HL-60/S4 treated with phorbol 12-myristate 13-acetate at 8.2 ng/mL for 4 days and 3 days (cell line): ENCODE results near the gene GEMIN7.
"Not testable (repeated sequence)": the region's sequence is repeated elsewhere in the genome, so short reads cannot be mapped to it uniquely, and the experiment has no call there.

Experiments
- in situ Hi-C: fragments of 300-500 bp; cut with MboI; formaldehyde crosslinking; loops from 2 replicates; pipeline ENCODE4 v1.15.0; 2022; ENCODE audit warnings: low sequenced_read_pairs

GEMIN7 gene

GRCh38 chr19:45103508-45104319 is 24.7 kb downstream of the GEMIN7 start:
- in situ Hi-C loops, result no loop called here

- in situ Hi-C loops, result no loop called here
These were observed 25.7 kb downstream of the GEMIN7 start for GRCh38 chr19:45104658-45105349.

GRCh38 chr19:45106363-45106762 is 27.3 kb downstream of the GEMIN7 start:
- in situ Hi-C loops, result not testable (repeated sequence)

DNA sequence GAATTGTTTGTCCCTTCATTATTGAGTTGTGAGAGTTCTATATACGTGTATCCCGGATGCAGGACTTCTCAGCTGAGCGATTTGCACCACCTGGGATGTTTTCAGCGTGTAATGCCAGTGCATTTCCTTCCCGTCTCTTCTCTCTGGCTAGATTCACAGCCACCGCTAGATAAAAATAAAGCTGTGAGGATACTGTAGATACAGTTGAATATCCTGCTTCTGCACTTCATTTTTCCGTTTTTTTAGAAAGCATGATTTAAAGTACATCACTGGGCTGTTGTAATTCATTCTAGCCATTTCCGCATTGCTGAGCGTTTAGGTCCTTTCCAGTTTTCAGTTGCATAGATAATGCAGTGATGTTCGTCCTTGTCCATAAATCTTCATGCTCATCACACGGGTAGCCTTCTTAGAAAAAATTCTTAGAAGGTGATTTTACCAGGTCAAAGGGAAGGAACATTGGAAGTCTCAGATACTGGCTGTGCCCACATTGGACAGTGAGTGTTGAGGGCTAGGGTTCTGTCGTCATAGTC is 28.6 kb downstream of the GEMIN7 start:
- in situ Hi-C loops, result no loop called here

DNA sequence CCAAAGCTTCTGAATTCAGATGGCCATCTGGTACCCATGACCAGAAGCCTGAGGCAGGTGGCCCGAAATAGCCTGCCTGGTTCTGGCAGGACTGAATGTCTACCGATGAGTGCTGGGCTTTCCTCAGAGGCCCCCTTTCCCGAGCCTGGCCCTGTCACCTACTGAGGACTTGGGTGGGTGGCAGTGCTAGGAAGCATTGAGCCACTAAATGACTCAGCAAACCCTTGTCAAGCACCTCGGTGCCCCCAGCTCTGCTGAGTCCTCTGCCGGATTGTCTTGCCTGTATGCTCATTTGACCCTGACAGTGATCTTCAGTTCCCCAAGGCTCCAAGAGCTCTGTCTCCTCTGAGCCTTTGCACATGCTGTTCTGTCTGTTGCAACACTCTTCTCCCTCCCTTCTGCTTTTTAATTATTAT is 31.8 kb downstream of the GEMIN7 start:
- in situ Hi-C loops, result no loop called here

GRCh38 chr19:45112111-45112827 is 33.2 kb downstream of the GEMIN7 start:
- in situ Hi-C loops, result no loop called here

GRCh38 chr19:45113628-45114027 is 34.6 kb downstream of the GEMIN7 start:
- in situ Hi-C loops, result no loop called here

- in situ Hi-C loops, result no loop called here
These were observed 35.1 kb downstream of the GEMIN7 start for GRCh38 chr19:45114116-45114515.

DNA sequence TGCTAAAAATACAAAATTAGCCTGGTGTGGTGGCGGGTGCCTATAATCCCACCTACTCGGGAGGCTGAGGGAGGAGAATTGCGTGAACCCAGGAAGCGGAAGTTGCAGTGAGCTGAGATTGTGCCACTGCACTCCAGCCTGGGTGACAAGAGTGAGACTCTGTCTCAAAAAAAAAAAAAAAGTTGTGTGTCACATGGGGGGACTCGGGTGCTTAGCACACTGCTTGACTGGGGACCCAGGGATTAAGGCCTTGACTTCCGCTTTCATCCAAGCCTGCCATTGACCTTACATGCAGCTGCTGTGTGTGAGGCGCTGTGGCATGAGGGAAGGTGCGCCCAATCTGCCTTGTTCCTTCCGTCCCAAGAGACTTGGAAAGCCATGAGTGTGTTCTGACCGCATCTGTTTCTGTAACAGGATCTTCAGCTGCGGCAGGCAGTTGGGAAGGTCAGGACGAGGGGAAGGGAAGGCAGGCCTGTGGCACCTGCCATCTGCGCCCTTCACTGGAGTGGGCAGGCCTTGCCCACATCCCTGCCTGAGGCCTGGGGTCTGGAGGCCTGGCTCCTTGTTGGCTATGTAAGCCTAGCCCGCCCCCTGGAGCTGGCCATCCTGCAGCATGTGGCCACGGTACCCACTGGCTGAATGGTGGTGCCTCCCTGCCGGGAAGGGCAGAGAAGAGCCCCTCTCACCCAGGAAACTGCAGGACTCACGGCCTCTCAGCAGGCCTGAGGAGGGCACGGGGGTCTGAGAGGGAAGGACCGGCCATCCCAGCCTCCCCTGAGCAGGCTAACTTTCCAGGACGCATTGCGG is 37.0 kb downstream of the GEMIN7 start:
- in situ Hi-C loops, result no loop called here

GRCh38 chr19:45117167-45117594 is 38.1 kb downstream of the GEMIN7 start:
- in situ Hi-C loops, result no loop called here

DNA sequence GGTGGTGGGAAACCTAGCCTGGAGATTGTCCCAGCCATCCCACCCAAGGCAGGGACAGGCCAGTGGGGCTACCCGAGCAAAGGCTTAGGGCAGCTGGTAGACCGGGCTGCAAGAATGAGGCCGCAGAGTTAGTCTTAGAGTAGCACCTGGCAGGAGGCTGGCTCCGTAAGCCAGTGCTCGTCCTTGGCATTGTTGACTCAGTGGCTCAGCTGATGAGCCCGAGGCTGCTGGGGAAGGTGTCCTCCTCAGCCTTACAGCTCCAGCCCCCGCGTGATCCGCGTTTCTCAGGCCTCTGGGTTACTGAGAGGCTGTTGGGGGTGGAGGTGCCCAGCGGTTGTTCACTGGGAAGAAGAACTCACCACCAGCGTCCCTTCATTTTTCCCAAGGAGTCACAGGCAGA is 38.6 kb downstream of the GEMIN7 start:
- in situ Hi-C loops, result no loop called here

GRCh38 chr19:45118106-45118505 is 39.0 kb downstream of the GEMIN7 start:
- in situ Hi-C loops, result no loop called here

DNA sequence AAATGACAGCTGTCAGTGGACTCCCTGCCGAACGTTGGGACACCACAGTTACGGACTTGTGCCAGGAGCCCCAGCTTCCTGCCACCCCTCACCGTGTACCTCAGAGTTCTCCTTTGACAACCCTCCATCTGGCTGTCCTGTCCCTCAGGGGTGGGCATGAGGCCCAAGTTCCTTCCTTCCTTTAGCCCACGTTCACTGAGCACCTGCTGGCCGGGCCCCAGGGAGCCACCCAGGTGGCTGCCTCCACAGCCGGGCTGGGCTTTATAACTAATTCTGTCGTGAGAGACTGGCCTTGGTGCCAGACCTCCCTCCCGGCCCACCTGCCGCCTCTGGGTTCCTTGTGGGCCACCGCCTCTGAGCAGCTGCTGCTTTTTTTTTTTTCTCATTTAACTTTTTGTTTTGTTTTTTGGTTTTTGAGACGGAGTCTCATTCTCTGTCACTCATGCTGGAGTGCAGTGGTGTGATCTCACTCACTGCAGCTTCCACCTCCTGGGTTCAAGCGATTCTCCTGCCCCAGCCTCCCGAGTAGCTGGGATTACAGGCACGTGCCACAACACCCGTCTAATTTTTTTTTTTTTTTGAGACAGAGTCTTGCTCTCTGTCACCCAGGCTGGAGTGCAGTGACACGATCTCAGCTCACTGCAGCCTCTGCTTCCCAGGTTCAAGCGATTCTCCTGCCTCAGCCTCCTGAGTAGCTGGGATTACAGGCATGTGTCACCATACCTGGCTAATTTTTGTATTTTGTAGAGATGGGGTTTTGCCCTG is 39.7 kb downstream of the GEMIN7 start:
- in situ Hi-C loops, result not testable (repeated sequence)

DNA sequence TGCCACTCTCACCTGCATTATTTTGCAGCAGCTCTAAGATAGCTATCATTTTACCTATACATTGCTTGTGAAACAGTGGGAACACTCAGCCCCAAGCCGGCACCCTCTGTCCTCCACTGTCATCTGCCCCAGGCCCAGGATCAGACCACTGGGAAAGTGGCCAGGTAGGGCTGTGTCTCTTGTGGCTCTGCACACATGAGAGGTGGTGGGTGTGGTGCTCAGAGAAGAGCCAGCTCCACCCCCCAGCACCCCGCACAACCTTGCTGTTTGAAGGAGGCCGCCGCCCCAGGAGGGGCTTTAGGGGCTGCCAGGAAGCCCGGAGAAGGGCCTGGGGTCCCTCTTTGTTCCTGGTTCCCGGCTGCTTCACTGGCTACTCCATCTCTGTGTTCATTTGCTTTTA is 40.5 kb downstream of the GEMIN7 start:
- in situ Hi-C loops, result no loop called here

GRCh38 chr19:45121827-45122345 is 42.8 kb downstream of the GEMIN7 start:
- in situ Hi-C loops, result no loop called here

DNA sequence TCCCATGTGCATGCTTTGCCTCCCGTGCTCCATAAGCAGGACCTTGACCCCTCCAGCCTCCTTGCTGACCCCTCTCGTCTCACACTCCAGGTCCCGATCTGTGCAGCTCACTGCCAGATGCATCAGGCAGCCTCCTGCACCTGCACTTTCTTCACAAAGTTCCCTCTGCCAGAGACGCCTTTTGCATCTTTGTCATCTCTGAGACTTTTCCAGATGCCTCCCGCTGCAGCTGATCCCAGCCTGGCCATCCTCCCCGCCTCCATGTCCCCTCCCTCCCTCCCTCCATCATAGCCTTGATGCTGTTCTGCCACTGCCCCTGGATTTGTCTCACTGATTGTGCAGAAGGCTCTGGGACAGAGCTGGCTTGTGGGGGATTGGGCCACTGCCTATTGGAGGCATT is 43.8 kb downstream of the GEMIN7 start:
- in situ Hi-C loops, result no loop called here

DNA sequence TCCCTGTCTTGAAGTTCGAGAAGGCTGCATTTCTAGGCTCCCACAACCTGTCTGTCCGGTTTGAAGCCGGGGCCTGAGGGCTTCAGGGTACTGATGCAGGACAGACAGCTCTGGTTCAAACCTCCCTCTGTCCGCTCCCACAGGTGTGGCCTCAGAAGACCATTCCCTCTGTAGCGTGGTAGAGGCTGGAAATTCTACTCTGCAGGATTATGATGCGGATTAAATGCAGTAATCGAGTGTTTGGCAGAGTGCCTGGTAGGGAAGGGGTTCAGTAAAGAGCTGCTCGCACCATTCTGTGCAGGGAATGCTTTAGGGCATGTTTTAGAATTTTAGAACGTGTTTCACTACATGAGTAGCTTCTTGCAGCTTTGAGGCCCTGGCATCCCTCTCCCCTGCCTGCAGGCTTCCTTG is 44.4 kb downstream of the GEMIN7 start:
- in situ Hi-C loops, result no loop called here

- in situ Hi-C loops, result no loop called here
These were observed 45.0 kb downstream of the GEMIN7 start for GRCh38 chr19:45124021-45124420.

DNA sequence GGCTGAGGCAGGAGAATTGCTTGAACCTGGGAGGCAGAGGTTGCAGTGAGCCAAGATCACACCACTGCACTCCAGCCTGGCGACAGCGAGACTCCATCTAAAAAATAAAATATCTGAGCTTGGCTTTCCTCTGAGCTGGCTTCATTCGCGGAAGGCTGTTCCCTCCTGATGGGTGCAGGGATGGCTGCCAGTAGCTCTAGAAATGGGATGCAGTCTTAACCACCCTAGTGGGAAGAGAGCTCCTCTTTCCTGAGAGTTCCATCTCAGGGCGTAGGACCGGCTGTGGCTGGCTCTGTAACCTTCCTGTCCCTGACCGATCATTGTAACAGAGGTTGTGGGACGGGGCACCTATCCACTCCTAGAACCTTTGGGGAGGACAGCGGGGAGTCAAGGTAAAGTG is 46.3 kb downstream of the GEMIN7 start:
- in situ Hi-C loops, result no loop called here
